Right ventricle myocardium superior (tissue), 1 donor: ENCODE data around the gene OR2T29. TPM values are rescaled to one million over a fixed set of nuclear protein-coding genes. Genes with fewer than 3 reads are reported as not detected.
"Not testable (repeated sequence)": the region's sequence is repeated elsewhere in the genome, so short reads cannot be mapped to it uniquely, and the experiment has no call there.

Experiments used
- ATAC-seq: fragments of 200-7000 bp; cut with Tn5 transposase; one replicate; pipeline ENCODE4 v1.9.1; 2020; ENCODE audit warnings: mild to moderate bottlenecking; ENCODE audit not compliant: poor library complexity
- DNase-seq: peaks from one replicate; pipeline ENCODE4 v3.0.0-alpha.2; 2020
- intact Hi-C: fragments of 100-400 bp; cut with DNase I; formaldehyde crosslinking; loops from one replicate; pipeline ENCODE4 v1.11.2; 2022
- total RNA-seq: library from RNA; stranded (reverse); fragmentation: NEBNext Ultra II Directional; extraction: Animal tissue kit (Norgen Biotek cat#: 25700); gene quantifications from one replicate; pipeline ENCODE4 v1.2.1, GENCODE V29; 2021
- donor health status: DM: no; HTN: yes; CAD: no; lungs with severe emphysema.

Gene OR2T29
- total RNA-seq, 1 donor from 2014 or later, result not detected

GRCh38 chr1:248547383-248547782 is 15.2 kb downstream of the OR2T29 start:
- DNase-seq, intact Hi-C loops: not testable (repeated sequence)

GRCh38 chr1:248537449-248537848 is 25.1 kb downstream of the OR2T29 start:
- ATAC-seq, DNase-seq, intact Hi-C loops: not testable (repeated sequence)

More at GRCh38 chr1:248547383-248547782, 15.2 kb downstream of the OR2T29 start:
- ATAC-seq, result not testable (repeated sequence)

GRCh38 chr1:248521856-248522255 is 40.7 kb downstream of the OR2T29 start:
- DNase-seq, result no peak

GRCh38 chr1:248510217-248510616 is 52.4 kb downstream of the OR2T29 start:
- ATAC-seq, DNase-seq, intact Hi-C loops: not testable (repeated sequence)

More at GRCh38 chr1:248521856-248522255, 40.7 kb downstream of the OR2T29 start:
- intact Hi-C loops, result no loop called here
- no peak for ATAC-seq

GRCh38 chr1:248507773-248508172 is 54.8 kb downstream of the OR2T29 start, which contains the start of gene OR2G6:
TSS of gene OR2G6 (plus strand) at chr1:248508073. CDS start at chr1:248521647, 13,574 bp downstream.
- ATAC-seq, intact Hi-C loops, DNase-seq: not testable (repeated sequence)

Other genes starting within 250 kb of the OR2T29 start
- gene OR2M7, start 238.2 kb downstream of the OR2T29 start, total RNA-seq, result not detected
- gene OR14C36, start 214.0 kb downstream of the OR2T29 start, total RNA-seq, result not detected
- not detected for gene OR2T4, start 201.1 kb downstream of the OR2T29 start, total RNA-seq
- not detected for gene OR2T6, start 187.0 kb downstream of the OR2T29 start, total RNA-seq
- not detected for gene OR2T1, start 159.7 kb downstream of the OR2T29 start, total RNA-seq
- not detected for gene OR2T2, start 117.1 kb downstream of the OR2T29 start, total RNA-seq
- not detected for gene OR2T3, start 89.4 kb downstream of the OR2T29 start, total RNA-seq
- not detected for gene OR2T5, start 74.2 kb downstream of the OR2T29 start, total RNA-seq
- gene OR2G6, start 54.7 kb downstream of the OR2T29 start, total RNA-seq, result not detected
- gene OR2T34, start 12.0 kb upstream of the OR2T29 start, total RNA-seq, result not detected
- gene OR2T10, start 34.9 kb upstream of the OR2T29 start, total RNA-seq, result not detected
- not detected for gene OR2T11, start 72.3 kb upstream of the OR2T29 start, total RNA-seq
- not detected for gene OR2T35, start 82.5 kb upstream of the OR2T29 start, total RNA-seq
- not detected for gene OR2T27, start 92.8 kb upstream of the OR2T29 start, total RNA-seq
- not detected for gene OR14I1, start 140.0 kb upstream of the OR2T29 start, total RNA-seq
- not detected for gene LYPD8, start 193.0 kb upstream of the OR2T29 start, total RNA-seq